ENCODE data around the gene PRSS23.
A peak's percentile ranks its signal among the peaks of the same experiment; 100 is the strongest.

Gene PRSS23

GRCh38 chr11:86775361-86775760 lies 25.0 kb upstream of the PRSS23 start:
- Histone ChIP-seq H3K4me3 (no peak overlapping the region), H3K9me3 (no peaks in the 10 kb centered on the region), H3K27me3 (ENCODE audit: low read depth) (0 out of 2 replicates have a peak, but pooled peaks cover 5% of the 10 kb centered on the region), H3K36me3 (replicated peaks) (no peaks in the 10 kb centered on the region), H3K4me1 (no peaks in the 10 kb centered on the region; the same call in 1 of the 2 replicates)
- DNase-seq (ENCODE audit: low spot score in 2 of 2): no peak
- in situ Hi-C loops (cut with MboI; ENCODE audit: low sequenced_read_pairs): no loop called here

GRCh38 chr11:86781546-86781945 lies 18.8 kb upstream of the PRSS23 start:
- peak in 1 of 2 experiments; percentile 13 for DNase-seq (ENCODE audit: low spot score in 2 of 2)
- H3K27me3 ChIP-seq (ENCODE audit: low read depth): 0 out of 2 replicates have a peak, but pooled peaks cover 3% of the 10 kb centered on the region
- in situ Hi-C loops (cut with MboI; ENCODE audit: low sequenced_read_pairs): no loop called here

GRCh38 chr11:86782742-86783141 lies 17.6 kb upstream of the PRSS23 start:
- Histone ChIP-seq H3K36me3 (replicated peaks) (no peaks in the 10 kb centered on the region), H3K9me3 (no peaks in the 10 kb centered on the region), H3K4me3 (no peak overlapping the region), H3K4me1 (no peaks in the 10 kb centered on the region; the same call in 1 of the 2 replicates), H3K27me3 (ENCODE audit: low read depth) (peaks cover 9% of the 10 kb centered on the region; the same call in 1 of the 2 replicates)
- in situ Hi-C loops (cut with MboI; ENCODE audit: low sequenced_read_pairs): no loop called here
- no peak for DNase-seq (ENCODE audit: low spot score in 2 of 2)

More at GRCh38 chr11:86781546-86781945, 18.8 kb upstream of the PRSS23 start:
- H3K36me3 ChIP-seq (replicated peaks): no peaks in the 10 kb centered on the region
- H3K9me3 ChIP-seq: no peaks in the 10 kb centered on the region
- H3K4me3 ChIP-seq: no peak overlapping the region
- H3K4me1 ChIP-seq: no peaks in the 10 kb centered on the region; the same call in 1 of the 2 replicates

GRCh38 chr11:86783661-86784060 lies 16.7 kb upstream of the PRSS23 start:
- H3K4me3 ChIP-seq: no peak overlapping the region
- H3K27me3 ChIP-seq (ENCODE audit: low read depth): peaks cover 12% of the 10 kb centered on the region; the same call in 1 of the 2 replicates
- H3K4me1 ChIP-seq: no peaks in the 10 kb centered on the region; the same call in 1 of the 2 replicates
- no peaks in the 10 kb centered on the region for H3K36me3 ChIP-seq (replicated peaks)
- no peaks in the 10 kb centered on the region for H3K9me3 ChIP-seq
- DNase-seq (ENCODE audit: low spot score in 2 of 2): no peak
- in situ Hi-C loops (cut with MboI; ENCODE audit: low sequenced_read_pairs): no loop called here

GRCh38 chr11:86784241-86784681 lies 16.1 kb upstream of the PRSS23 start:
- Histone ChIP-seq H3K36me3 (replicated peaks) (no peaks in the 10 kb centered on the region), H3K9me3 (no peaks in the 10 kb centered on the region), H3K4me1 (no peaks in the 10 kb centered on the region; the same call in 1 of the 2 replicates), H3K27me3 (ENCODE audit: low read depth) (peaks cover 12% of the 10 kb centered on the region; the same call in 1 of the 2 replicates), H3K4me3 (no peak overlapping the region)
- no peak for DNase-seq (ENCODE audit: low spot score in 2 of 2)
- in situ Hi-C loops (cut with MboI; ENCODE audit: low sequenced_read_pairs): no loop called here

- Histone ChIP-seq H3K4me3 (no peak overlapping the region), H3K4me1 (no peaks in the 10 kb centered on the region), H3K9me3 (no peaks in the 10 kb centered on the region), H3K27me3 (ENCODE audit: low read depth) (peaks cover 9% of the 10 kb centered on the region), H3K36me3 (replicated peaks) (no peaks in the 10 kb centered on the region)
- no peak for DNase-seq (ENCODE audit: low spot score in 2 of 2)
- in situ Hi-C loops (cut with MboI; ENCODE audit: low sequenced_read_pairs): no loop called here
These were observed 14.8 kb upstream of the PRSS23 start for GRCh38 chr11:86785576-86785975.

- in situ Hi-C loops (cut with MboI; ENCODE audit: low sequenced_read_pairs): no loop called here
- no peak overlapping the region for H3K4me3 ChIP-seq
- H3K27me3 ChIP-seq (ENCODE audit: low read depth): peaks cover 9% of the 10 kb centered on the region
- DNase-seq (ENCODE audit: low spot score in 2 of 2): no peak
- no peaks in the 10 kb centered on the region for H3K4me1 ChIP-seq
- no peaks in the 10 kb centered on the region for H3K9me3 ChIP-seq
- H3K36me3 ChIP-seq (replicated peaks): no peaks in the 10 kb centered on the region
These were observed 13.3 kb upstream of the PRSS23 start for GRCh38 chr11:86787018-86787536.

- Histone ChIP-seq H3K4me3 (no peak overlapping the region), H3K27me3 (ENCODE audit: low read depth) (peaks cover 9% of the 10 kb centered on the region), H3K36me3 (replicated peaks) (no peaks in the 10 kb centered on the region), H3K9me3 (no peaks in the 10 kb centered on the region), H3K4me1 (no peaks in the 10 kb centered on the region)
- in situ Hi-C loops (cut with MboI; ENCODE audit: low sequenced_read_pairs): no loop called here
- DNase-seq (ENCODE audit: low spot score in 2 of 2): no peak
These were observed 12.7 kb upstream of the PRSS23 start for GRCh38 chr11:86787656-86788055.

- no peaks in the 10 kb centered on the region for H3K4me1 ChIP-seq
- in situ Hi-C loops (cut with MboI; ENCODE audit: low sequenced_read_pairs): no loop called here
These were observed 10.1 kb upstream of the PRSS23 start for GRCh38 chr11:86790195-86790725.

GRCh38 chr11:86790867-86791849 lies 9.2 kb upstream of the PRSS23 start:
- Histone ChIP-seq H3K4me3 (no peak overlapping the region), H3K27me3 (ENCODE audit: low read depth) (peaks cover 9% of the 10 kb centered on the region), H3K36me3 (replicated peaks) (no peaks in the 10 kb centered on the region), H3K4me1 (no peaks in the 10 kb centered on the region; the same call in 1 of the 2 replicates), H3K9me3 (no peaks in the 10 kb centered on the region)
- in situ Hi-C loops (cut with MboI; ENCODE audit: low sequenced_read_pairs): no loop called here
- DNase-seq (ENCODE audit: low spot score in 2 of 2): no peak

More at GRCh38 chr11:86790195-86790725, 10.1 kb upstream of the PRSS23 start:
- Histone ChIP-seq H3K36me3 (replicated peaks) (no peaks in the 10 kb centered on the region), H3K4me3 (no peak overlapping the region), H3K27me3 (ENCODE audit: low read depth) (peaks cover 9% of the 10 kb centered on the region), H3K9me3 (no peaks in the 10 kb centered on the region)
- no peak for DNase-seq (ENCODE audit: low spot score in 2 of 2)

GRCh38 chr11:86792150-86792549 lies 8.2 kb upstream of the PRSS23 start:
- DNase-seq (ENCODE audit: low spot score in 2 of 2): no peak
- Histone ChIP-seq H3K4me1 (no peaks in the 10 kb centered on the region; the same call in 1 of the 2 replicates), H3K9me3 (no peaks in the 10 kb centered on the region), H3K27me3 (ENCODE audit: low read depth) (peaks cover 6% of the 10 kb centered on the region), H3K36me3 (replicated peaks) (no peaks in the 10 kb centered on the region), H3K4me3 (no peak overlapping the region)
- in situ Hi-C loops (cut with MboI; ENCODE audit: low sequenced_read_pairs): no loop called here

GRCh38 chr11:86793307-86793706 lies 7.0 kb upstream of the PRSS23 start:
- Histone ChIP-seq H3K27me3 (ENCODE audit: low read depth) (no peaks in the 10 kb centered on the region; the same call in 1 of the 2 replicates), H3K36me3 (replicated peaks) (no peaks in the 10 kb centered on the region), H3K9me3 (no peaks in the 10 kb centered on the region), H3K4me1 (no peaks in the 10 kb centered on the region; the same call in 1 of the 2 replicates), H3K4me3 (no peak overlapping the region)
- in situ Hi-C loops (cut with MboI; ENCODE audit: low sequenced_read_pairs): no loop called here
- no peak for DNase-seq (ENCODE audit: low spot score in 2 of 2)

GRCh38 chr11:86795511-86795910 lies 4.8 kb upstream of the PRSS23 start:
- Histone ChIP-seq H3K4me1 (no peaks in the 10 kb centered on the region; the same call in 1 of the 2 replicates), H3K27me3 (ENCODE audit: low read depth) (no peaks in the 10 kb centered on the region), H3K4me3 (no peak overlapping the region), H3K9me3 (no peaks in the 10 kb centered on the region), H3K36me3 (replicated peaks) (no peaks in the 10 kb centered on the region)
- DNase-seq (ENCODE audit: low spot score in 2 of 2): no peak
- in situ Hi-C loops (cut with MboI; ENCODE audit: low sequenced_read_pairs): no loop called here
